C1 segment of cervical spinal cord (tissue), 14 donors: Measurements from ENCODE around the gene ZRANB1.
A peak's percentile ranks its signal among the peaks of the same experiment; 100 is the strongest.

Experiments used
- DNase-seq, 14 donors: peaks; one replicate each; lab custom pipeline; 2025; lab: John Stamatoyannopoulos, UW

ZRANB1 gene

DNA sequence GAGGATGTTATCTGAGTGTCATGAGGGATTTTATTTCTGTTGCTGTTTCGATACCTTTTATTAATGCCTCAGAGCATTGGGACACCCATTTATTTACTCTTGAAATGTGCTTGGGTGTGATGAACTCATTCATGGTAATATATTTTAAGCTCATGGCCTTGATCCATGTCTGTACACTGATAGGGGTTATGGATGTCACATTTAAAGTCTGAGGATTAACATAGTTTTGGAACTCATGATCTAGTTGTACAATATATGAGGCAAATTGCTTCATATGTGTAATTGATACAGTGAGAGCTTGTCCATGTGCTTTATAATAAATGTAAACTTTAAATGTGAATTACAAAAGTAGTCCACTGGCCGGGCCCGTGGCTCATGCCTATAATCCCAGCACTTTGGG, 23.0 kb upstream of the ZRANB1 start:
- no peak for DNase-seq

DNA sequence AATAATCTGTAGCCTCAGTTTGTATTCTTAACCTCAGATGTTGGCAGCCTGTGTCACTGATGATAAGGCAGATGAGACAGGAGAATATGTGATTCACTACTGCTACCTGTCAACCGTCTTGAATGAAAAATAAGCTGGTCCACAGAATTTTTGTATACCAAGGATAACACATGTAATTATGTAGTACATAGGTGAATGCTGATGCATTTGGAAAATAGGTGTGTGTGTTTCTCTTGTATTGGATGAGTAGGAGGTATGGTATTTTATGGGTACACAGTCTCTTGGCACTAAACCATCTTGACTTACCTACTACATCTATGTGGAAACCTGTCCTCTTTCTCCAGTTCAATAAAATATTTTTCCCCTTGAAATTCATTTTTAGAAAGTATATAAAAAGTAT, 20.7 kb upstream of the ZRANB1 start:
- no peak for DNase-seq

DNA sequence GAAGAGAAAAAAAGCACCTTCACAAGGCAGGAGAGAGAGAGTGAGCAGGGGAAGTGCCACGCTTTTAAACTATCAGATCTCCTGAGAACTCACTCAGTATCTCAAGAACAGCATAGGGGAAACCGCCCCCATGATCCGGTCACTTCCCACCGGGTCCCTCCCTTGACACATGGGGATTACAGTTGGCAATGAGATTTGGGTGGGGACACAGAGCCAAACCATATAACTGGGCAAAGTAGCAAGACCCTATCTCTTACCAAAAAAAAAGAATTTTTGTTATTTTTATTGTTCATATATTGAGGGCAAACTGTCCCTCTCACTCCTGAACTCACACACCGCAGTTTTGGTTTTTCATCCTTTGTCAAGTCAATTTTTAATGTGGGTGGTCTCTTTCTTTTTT, 18.2 kb upstream of the ZRANB1 start:
- no peak for DNase-seq

DNA sequence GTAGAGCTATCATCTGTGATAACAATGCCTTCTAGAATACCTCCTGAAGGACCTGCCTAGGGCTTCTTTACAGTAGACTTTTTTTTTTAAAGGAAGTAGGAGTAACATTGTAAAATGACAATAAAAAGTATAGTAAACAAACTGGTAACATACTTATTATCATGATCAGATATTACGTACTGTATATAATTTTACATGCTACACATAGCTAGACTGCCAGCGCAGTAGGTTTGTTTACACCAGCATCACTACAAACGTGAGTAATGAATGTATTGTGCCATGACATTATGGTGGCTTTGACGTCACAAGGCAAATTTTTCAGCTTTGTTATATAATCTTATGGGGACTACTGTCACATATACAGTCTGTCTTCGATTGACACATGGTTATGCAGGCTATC, 15.4 kb upstream of the ZRANB1 start:
- no peak for DNase-seq

DNA sequence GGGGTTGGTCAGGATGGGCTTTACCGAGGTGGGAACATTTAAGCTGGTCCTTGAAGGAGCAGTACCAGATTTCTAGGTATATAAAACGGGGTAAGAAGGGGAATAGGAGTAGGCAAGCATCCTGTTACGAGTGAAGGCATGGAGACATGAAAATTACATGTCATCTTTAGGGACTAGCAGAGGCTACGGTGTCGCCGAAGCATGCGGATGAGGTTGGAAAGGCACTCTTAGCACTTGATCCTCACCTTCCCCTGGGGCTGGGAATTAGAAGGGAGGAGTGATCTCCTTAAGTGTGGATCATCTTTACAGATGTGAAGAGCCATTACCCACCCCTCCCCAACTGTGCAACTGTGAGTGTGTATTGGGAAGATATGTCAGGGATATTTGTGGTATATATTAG, 13.8 kb upstream of the ZRANB1 start:
- no peak for DNase-seq

DNA sequence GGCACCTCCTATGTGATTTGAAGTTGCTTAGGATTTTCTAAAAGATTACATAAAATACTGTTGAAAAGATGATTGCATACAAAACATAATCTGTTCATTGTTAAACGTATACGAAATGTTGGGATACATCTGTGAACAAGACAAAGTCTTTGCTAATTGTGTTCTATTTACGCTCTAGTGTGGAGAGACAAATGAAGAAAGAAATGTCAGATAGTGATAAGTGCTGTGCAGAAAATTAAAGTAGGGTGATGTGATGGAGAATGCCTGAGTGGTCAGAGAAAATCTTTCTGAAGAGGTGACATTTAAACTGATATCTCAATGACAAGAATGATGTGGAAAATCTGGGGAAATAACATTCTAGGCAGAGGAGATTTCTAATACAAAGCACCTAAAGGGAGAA, 13.4 kb upstream of the ZRANB1 start:
- DNase-seq, result no peak

DNA sequence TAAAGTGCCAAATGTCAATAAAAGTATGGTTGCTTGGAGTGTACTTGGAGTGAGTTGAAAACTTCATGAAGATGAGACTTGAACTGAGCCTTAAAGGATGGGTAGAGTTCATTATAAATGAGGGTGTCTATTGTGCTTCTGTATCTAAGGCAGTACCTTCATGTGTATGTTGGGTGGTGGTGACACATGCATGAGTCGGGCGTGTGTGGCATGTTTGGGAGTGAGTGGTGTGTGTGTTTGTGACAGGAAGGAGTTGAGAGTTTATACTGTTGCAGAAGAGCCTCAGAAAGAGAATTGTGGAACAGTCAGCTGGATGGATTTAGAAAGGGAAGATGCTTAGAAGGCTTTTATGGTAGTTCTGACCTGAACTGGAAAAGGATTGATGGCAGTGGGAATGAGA, 6.0 kb upstream of the ZRANB1 start:
- DNase-seq, result no peak

- DNase-seq, result no peak
These were observed 5.1 kb upstream of the ZRANB1 start for GRCh38 chr10:124936813-124937212.

DNA sequence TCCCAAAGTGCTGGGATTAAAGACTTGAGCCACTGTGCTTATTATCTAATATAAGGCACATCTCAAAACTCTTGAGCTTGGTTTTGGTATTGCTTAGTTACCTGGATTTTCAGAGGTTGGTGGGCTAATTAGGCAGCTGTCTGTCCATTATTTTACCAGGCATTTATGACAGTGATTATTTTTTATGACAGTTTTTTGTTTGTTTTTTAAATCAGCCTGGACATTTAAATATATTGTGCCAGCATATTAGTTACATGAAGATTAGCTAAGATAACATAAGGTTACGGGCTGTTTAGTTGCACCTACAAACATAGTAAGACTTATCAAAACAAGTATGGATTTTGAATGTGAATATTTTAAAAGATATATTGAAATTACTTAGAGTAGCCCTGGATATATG, 2.6 kb upstream of the ZRANB1 start:
- DNase-seq, result no peak

DNA sequence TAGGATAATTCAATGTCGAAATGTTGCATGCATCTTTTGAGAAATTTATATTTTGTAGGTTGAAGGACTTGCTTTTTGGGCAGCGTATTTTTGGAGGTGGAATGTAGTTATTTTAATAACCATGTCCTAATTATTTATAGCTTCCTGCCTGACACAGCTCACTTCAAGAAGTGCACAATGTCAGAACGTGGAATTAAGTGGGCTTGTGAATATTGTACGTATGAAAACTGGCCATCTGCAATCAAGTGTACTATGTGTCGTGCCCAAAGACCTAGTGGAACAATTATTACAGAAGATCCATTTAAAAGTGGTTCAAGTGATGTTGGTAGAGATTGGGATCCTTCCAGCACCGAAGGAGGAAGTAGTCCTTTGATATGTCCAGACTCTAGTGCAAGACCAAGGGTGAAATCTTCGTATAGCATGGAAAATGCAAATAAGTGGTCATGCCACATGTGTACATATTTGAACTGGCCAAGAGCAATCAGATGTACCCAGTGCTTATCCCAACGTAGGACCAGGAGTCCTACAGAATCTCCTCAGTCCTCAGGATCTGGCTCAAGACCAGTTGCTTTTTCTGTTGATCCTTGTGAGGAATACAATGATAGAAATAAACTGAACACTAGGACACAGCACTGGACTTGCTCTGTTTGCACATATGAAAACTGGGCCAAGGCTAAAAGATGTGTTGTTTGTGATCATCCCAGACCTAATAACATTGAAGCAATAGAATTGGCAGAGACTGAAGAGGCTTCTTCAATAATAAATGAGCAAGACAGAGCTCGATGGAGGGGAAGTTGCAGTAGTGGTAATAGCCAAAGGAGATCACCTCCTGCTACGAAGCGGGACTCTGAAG, 620 bp downstream of the ZRANB1 start:
- DNase-seq, result peak in 2 of 14 donors; percentile 15 to 43

GRCh38 chr10:124943301-124944092, 1.6 kb downstream of the ZRANB1 start:
- no peak for DNase-seq

DNA sequence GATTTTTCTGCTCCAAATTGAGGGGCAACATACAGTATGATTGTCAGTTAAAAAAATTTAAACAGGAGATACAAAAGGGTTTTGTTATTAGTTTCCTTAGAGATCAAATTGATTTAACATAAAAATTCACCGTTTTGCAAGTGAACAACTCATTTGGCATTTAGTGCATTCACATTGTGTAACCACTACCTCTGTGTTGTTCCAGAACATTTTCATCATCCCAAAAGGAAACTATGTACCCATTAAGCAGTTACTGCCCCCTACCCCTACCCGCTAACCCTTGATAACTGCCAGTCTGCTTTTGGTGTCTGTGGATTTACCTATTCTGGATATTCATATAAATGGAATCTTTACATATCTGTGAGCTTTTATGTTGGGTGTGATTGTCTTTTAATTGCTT, 3.1 kb downstream of the ZRANB1 start:
- no peak for DNase-seq

GRCh38 chr10:124946945-124947344, 5.0 kb downstream of the ZRANB1 start:
- no peak for DNase-seq

GRCh38 chr10:124949543-124949942, 7.6 kb downstream of the ZRANB1 start:
- no peak for DNase-seq

DNA sequence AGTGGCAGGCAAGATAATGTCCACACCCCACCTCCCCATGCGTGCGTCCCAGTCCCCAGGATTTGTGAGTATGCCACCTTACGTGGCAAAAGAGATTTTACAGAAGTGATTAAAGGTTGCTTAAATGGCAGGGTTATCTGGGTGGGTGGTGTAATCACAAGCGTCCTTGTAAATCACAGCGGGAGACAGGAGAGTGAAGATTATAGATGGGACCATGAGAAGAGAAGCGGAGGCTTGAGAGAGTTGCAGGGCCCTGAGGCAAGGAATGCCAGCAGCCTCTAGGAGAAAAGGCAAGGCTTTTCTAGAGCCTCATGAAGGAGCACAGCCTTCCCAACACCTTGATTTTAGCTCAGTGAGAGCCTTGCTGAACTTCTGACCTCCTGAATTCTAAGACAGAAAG, 10.2 kb downstream of the ZRANB1 start:
- no peak for DNase-seq

DNA sequence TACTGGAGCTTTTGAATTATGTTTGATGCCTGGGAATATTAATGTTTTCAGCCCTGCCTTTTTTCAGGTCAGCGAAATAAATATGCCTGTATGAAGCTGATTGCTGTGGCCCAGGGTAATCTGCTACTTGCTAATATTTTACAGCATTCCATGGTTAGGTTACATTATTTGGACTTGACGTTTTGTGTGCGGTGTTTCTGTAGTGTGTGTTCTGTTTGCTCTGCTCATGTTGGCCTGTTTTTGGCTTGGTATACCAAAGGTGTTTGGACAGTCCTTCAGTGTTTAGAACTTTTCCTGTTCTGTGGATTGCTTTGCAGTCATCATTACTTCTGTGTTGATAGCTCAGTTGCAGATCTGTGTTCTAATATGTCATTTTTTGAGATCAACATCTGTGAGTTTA, 11.5 kb downstream of the ZRANB1 start:
- no peak for DNase-seq

DNA sequence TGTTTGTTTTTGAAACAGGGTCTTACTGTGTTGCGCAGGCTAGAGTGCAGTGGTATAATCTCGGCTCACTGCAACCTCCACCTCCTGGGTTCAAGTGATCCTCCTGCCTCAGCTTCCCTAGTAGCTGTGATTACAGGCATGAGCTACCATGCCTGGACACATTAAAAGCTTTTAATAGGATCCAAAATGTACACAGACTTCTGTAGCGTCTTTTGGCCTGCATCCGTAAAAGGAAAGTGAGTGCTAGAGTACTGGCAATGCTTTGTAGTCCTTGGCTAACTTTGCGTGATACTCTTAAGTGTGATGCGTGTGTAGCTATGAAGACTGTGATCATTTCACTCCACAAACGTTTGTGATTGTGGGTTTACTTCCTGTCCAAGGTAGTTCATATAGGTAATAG, 13.3 kb downstream of the ZRANB1 start:
- DNase-seq, result no peak

GRCh38 chr10:124955868-124956267, 13.9 kb downstream of the ZRANB1 start:
- no peak for DNase-seq

- DNase-seq, result no peak
These were observed 14.8 kb downstream of the ZRANB1 start for GRCh38 chr10:124956764-124957163.

GRCh38 chr10:124957404-124957947, 15.6 kb downstream of the ZRANB1 start:
- DNase-seq, result no peak

DNA sequence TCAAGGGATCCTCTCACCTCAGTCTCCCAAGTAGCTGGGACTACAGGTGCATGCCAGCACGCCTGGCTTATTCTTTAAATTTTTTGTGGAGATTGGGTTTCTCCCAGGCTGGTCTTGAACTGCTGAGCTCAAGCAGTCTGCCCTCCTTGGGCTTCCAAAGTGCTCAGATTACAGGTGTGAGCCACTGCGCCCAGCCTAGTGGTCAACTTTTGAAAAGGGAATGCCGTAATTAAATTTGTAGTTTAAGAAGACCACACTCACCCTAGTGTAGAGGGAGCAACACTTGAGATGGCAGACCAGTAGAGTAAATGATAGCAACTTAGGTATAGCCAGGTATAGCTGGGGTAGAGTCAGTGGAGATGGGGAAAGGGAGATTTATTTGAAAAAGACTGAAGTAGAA, 17.6 kb downstream of the ZRANB1 start:
- DNase-seq, result no peak

- DNase-seq, result no peak
These were observed 19.3 kb downstream of the ZRANB1 start for GRCh38 chr10:124961248-124961570.

DNA sequence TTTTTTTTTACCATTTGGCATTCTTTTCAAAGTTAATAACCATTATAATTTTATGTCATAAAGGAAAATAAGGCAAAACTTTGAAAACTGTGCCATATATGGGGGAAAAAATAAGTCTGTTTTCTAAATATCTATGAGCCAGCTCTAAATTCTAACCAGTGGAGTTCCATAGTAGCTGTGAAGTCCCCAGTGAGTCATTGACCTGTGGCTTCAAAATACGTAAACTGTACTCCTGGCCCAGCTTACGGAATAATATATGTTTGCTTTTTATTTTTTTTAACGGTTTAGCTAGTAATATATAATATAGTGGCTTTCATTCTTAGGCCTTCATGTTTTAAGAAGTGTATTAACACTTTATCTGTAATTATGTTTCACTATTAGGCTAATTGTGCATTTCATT, 20.5 kb downstream of the ZRANB1 start:
- DNase-seq, result no peak
